Neural crest cell (in vitro differentiated cells): ENCODE measurements around the gene SCAPER. TPM values are rescaled to one million over a fixed set of nuclear protein-coding genes. Genes with fewer than 3 reads are reported as not detected.

Experiments used
- DNase-seq: peaks from one replicate; pipeline ENCODE4 v3.0.0; 2021; ENCODE audit warnings: low read depth, mixed read lengths, low spot score
- H3K27ac Mint-ChIP-seq: one replicate; pipeline ENCODE4 v1.8.0; 2021; ENCODE audit warnings: mild to moderate bottlenecking, mixed read lengths; ENCODE audit not compliant: unreplicated experiment
- H3K27me3 Mint-ChIP-seq: 2 replicates; pipeline ENCODE4 v1.8.0; 2021; ENCODE audit warnings: low read depth, mild to moderate bottlenecking, mixed read lengths
- H3K36me3 Mint-ChIP-seq: 2 replicates; pipeline ENCODE4 v1.8.0; 2021; ENCODE audit warnings: low read depth, mild to moderate bottlenecking, mixed read lengths
- H3K4me1 Mint-ChIP-seq: 2 replicates; pipeline ENCODE4 v1.8.0; 2021; ENCODE audit warnings: mixed read lengths
- H3K4me3 Mint-ChIP-seq: one replicate; pipeline ENCODE4 v1.8.0; 2021; ENCODE audit warnings: mild to moderate bottlenecking, mixed read lengths
- H3K9me3 Mint-ChIP-seq: 2 replicates; pipeline ENCODE4 v1.8.0; 2021; ENCODE audit warnings: mixed read lengths
- total RNA-seq: library from RNA; stranded (reverse); gene quantifications from 2 replicates; pipeline ENCODE4 v1.2.1, GENCODE V29; 2021
- TF ChIP-seq, protein P1 (sequence below): fragments of 200-600 bp; sonication (generic); conservative IDR thresholded peaks from 2 replicates; pipeline ENCODE4 v1.5.0; 2021; ENCODE audit warnings: antibody characterized with exemption, mild to moderate bottlenecking

Gene SCAPER
- total RNA-seq, 1 donor from 2014 or later = 15.3 TPM

DNA sequence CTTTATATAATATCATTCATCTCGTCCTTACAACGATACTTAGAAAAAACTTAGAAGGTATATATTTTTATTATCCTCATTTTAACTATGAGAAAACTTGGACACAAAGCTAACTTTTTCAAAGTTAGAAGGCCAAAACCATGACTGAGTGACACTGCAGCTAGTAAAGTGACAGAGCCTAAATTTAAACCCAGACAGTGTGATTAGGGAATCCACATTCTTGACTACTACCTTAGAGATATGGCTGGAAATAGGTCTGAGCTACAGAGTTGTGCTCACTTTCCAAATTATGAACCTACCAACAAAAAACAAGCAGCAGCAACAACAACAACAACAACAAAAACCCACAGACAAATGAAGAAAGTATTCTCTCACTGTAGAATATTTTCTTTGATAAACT is 236.2 kb downstream of the SCAPER start:
- peaks cover 4% of the 10 kb centered on the region for H3K36me3 Mint-ChIP-seq

DNA sequence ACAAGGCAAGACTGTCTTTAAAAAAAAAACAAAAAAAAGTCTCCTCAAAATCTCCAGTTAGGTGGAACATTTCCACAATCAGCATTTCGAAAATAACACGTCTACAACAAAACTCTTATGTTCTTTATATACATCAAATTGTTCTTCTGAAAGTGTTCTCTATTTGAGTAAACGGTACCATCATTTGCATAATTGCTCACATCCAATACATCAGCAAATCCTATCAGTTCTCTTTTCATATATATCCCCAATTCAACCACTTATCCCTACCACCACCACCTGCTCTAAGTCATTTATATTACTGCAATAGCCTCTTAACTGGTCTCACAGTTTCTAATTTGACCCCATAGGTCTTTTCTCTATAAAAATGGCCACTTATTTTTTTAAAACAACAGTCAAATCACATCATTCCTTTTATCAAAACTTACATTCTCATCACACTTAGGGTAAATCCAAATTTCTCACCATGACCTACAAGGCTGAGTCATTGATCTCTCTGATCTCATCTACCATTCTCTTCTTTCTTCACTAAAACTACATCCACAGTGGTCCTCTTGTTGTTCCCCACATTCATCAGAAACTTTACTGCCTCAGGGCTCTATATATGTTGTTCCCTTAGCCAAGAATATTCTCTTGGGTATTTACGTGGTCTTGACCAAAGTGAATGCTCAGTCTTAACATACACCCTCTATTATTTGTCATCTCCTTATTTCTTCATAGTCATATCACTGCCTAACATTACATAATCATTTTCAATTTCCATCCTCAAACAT is 237.0 kb downstream of the SCAPER start:
- Mint-ChIP-seq H3K4me1 (peaks cover 5% of the 10 kb centered on the region), H3K27me3 (no peaks in the 10 kb centered on the region), H3K4me3 (no peak overlapping the region), H3K9me3 (peaks cover 7% of the 10 kb centered on the region), H3K27ac (no peak overlapping the region), H3K36me3 (peaks cover 4% of the 10 kb centered on the region)
- TF ChIP-seq, protein P1, sequence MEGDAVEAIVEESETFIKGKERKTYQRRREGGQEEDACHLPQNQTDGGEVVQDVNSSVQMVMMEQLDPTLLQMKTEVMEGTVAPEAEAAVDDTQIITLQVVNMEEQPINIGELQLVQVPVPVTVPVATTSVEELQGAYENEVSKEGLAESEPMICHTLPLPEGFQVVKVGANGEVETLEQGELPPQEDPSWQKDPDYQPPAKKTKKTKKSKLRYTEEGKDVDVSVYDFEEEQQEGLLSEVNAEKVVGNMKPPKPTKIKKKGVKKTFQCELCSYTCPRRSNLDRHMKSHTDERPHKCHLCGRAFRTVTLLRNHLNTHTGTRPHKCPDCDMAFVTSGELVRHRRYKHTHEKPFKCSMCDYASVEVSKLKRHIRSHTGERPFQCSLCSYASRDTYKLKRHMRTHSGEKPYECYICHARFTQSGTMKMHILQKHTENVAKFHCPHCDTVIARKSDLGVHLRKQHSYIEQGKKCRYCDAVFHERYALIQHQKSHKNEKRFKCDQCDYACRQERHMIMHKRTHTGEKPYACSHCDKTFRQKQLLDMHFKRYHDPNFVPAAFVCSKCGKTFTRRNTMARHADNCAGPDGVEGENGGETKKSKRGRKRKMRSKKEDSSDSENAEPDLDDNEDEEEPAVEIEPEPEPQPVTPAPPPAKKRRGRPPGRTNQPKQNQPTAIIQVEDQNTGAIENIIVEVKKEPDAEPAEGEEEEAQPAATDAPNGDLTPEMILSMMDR = no peak
- no peak for DNase-seq

More for the DNA sequence above, 236.2 kb downstream of the SCAPER start:
- Mint-ChIP-seq H3K27me3 (no peaks in the 10 kb centered on the region), H3K4me1 (peaks cover 5% of the 10 kb centered on the region), H3K27ac (no peak overlapping the region), H3K9me3 (peaks cover 7% of the 10 kb centered on the region), H3K4me3 (no peak overlapping the region)
- TF ChIP-seq, protein P1 = no peak
- no peak for DNase-seq

DNA sequence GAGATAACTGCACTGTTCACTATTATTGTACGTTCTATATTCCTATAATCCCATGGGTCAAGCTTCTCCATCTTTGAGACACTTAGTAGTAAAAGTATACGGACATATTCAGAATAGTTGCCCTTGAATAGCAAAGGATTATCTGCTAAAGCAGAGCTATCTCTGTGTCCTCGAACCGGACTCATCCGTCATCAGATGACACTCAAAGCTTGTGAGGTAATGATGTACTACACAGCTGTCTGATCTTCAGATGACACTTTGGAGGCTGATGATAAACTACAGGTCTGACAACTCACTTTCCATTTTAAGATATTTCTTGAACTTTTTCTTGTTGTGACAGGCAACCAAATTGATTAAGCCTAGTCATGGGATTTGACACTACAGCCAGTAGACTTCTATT is 240.2 kb downstream of the SCAPER start:
- TF ChIP-seq, protein P1 = no peak
- Mint-ChIP-seq H3K27me3 (no peaks in the 10 kb centered on the region), H3K27ac (no peak overlapping the region), H3K9me3 (peaks cover 11% of the 10 kb centered on the region), H3K4me3 (no peak overlapping the region), H3K4me1 (no peaks in the 10 kb centered on the region), H3K36me3 (peaks cover 6% of the 10 kb centered on the region)
- DNase-seq = no peak

DNA sequence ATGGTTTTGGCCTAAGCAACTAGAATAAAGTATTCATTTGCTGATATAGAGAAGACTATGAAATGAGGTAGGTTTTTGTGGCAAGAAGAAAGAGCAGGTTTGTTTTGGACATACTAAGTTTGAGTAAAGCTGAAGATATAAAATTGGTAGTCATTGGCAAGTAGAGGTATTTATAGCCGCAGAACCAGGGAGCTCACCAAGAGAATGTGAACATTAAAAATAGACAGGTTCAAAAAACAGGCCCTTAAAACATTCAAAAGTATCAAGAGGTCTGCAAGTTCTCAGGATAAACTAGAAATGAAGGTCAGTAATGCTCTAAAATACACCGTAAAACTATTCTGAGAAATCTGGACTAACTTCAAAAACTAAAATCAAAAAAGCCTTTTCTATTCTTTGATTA is 240.7 kb downstream of the SCAPER start:
- Mint-ChIP-seq H3K9me3 (peaks cover 12% of the 10 kb centered on the region), H3K36me3 (peaks cover 9% of the 10 kb centered on the region), H3K4me3 (no peak overlapping the region), H3K27me3 (no peaks in the 10 kb centered on the region), H3K4me1 (no peaks in the 10 kb centered on the region), H3K27ac (no peak overlapping the region)
- TF ChIP-seq, protein P1 = no peak
- DNase-seq = no peak

DNA sequence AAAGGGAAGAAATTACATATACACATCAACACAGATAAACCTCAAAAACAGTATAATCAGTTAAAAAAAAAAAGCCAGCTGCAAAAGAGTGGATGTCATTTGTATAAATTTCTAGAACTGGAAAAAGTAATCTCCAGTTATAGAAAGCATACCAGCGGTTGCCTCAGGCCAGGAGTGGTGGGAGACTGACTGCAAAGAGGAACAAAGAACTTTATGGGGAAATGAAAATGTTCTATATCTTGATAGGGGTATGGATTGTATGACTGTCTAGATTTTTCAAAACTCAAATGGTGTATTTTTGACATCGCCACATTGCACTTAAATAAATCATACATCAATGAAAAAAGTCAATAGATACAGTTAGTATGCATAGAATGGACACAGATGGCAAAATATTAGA is 241.6 kb downstream of the SCAPER start:
- DNase-seq = no peak
- TF ChIP-seq, protein P1 = no peak
- Mint-ChIP-seq H3K36me3 (peaks cover 12% of the 10 kb centered on the region), H3K9me3 (peaks cover 12% of the 10 kb centered on the region), H3K4me1 (no peaks in the 10 kb centered on the region), H3K27ac (no peak overlapping the region), H3K27me3 (no peaks in the 10 kb centered on the region), H3K4me3 (no peak overlapping the region)
